GM12874 (cell line): Measurements from ENCODE around the gene EEF2KMT.

Experiments used
- TF ChIP-seq, protein P1 (sequence below): IDR thresholded peaks from 2 replicates; pipeline ENCODE4 v1.5.1; 2011; ENCODE audit warnings: low read depth, mild to moderate bottlenecking, control low read depth, low read length, moderate library complexity; ENCODE audit not compliant: insufficient read depth

The EEF2KMT gene

DNA sequence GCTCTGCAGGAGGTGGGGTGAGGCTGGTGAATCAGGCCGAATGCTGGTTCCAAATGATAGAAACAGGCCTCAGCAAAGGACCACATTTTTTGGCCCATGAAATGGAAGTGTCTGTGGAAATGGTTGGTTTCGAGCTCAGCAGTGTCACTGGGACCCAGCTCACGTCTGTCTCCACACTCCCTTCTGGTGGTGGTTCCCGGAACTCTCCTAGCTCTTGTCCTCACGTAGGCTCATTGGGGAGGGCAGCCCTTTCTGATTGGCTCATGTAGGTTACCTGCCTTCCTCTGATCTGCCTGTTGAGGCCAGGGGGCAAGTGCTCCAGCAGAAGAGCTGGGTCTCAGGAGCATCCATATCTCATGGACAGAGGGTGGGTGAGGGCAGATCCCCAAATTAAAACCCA, 22.0 kb downstream of the EEF2KMT start:
- TF ChIP-seq, protein P1, sequence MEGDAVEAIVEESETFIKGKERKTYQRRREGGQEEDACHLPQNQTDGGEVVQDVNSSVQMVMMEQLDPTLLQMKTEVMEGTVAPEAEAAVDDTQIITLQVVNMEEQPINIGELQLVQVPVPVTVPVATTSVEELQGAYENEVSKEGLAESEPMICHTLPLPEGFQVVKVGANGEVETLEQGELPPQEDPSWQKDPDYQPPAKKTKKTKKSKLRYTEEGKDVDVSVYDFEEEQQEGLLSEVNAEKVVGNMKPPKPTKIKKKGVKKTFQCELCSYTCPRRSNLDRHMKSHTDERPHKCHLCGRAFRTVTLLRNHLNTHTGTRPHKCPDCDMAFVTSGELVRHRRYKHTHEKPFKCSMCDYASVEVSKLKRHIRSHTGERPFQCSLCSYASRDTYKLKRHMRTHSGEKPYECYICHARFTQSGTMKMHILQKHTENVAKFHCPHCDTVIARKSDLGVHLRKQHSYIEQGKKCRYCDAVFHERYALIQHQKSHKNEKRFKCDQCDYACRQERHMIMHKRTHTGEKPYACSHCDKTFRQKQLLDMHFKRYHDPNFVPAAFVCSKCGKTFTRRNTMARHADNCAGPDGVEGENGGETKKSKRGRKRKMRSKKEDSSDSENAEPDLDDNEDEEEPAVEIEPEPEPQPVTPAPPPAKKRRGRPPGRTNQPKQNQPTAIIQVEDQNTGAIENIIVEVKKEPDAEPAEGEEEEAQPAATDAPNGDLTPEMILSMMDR: no peak

DNA sequence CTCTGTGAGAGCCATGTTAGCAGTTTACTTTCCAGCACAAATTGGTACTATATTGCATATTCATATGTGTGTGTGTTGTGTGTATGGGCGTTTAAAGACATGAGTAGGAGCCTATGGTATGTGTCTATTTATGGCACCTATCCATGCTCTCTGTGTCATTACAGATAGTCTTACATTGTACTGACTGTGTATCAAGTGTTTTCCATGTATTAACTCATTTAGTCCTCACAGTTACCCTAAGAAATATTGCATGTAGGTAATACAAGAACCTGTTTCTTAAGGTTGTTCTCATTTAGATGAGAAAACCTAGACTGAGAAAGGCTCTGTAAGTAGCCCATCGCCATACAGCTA, 24.3 kb downstream of the EEF2KMT start:
- TF ChIP-seq, protein P1: no peak

DNA sequence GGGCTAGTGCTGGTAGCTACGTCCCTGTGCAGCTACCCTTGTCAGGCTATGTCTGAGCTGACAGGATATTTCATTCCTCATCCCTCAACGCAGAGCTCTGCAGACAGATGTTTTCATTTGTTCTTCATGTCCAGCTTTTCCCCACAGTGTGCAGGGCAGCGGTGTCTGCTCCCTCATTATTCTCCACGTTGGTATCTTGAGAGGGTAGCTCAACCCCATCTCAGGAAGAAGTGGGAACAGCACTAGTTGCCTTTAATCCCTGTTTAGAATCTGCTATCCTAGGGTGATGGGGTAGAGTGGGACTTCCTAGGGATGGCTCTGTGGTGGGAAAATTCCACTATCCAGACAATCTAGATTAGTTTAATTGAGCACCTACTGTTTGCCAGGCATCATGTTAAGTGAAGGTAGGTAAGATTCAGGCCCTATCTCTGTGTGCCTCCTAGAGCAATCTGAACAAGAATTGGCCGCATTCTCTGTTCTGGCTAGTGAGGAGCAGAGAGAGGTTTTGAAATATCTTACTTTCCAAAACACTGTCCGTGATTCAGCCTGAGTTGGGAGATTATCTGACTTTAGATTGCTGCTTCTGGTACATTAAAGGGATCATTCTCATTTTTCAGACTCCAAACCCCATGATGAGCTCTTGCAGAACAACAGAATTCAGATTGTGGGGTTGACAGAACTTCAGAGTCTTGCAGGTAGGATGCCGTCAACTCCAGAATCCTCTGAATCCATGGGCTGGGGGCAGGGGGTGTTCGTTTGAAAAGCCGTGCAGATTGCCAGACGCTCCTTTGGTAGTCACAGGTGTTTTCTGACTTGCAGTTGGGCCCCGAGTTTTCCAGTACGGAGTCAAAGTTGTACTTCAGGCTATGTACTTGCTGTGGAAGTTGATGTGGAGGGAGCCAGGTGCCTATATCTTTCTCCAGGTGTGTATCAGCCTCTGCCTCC, 25.0 kb downstream of the EEF2KMT start:
- TF ChIP-seq, protein P1: no peak

DNA sequence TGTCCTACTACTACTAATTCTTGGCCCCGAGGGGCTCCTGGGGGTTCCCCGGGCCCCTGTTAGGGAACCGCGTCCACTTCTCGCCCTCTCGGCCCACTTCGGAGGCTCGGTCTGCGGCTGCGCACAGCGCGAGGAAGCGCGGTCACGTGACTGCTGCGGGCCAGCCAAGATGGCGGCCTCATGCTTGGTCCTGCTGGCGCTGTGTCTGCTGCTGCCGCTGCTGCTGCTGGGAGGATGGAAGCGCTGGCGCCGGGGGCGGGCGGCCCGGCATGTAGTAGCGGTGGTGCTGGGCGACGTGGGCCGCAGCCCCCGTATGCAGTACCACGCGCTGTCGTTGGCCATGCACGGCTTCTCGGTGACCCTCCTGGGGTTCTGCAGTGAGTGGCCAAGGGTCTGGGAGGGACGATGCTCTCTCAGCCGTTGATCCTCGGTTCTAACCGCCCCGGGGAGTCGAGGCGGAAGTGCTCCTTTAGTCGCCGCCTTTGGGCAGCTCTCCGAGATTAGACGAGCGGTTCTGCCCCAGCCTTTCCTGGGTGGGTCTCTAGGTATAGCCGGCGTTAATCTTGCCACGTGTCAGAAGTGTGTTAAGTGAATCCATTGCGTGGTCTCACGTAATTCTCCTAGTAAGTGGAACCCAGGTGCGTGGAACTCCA, 25.8 kb downstream of the EEF2KMT start, which contains the start of gene ALG1:
ALG1 (plus strand) TSS at position 163 of the 653 bp plus-strand sequence; CDS start at position 170, 7 bp downstream.
- TF ChIP-seq, protein P1: no peak

DNA sequence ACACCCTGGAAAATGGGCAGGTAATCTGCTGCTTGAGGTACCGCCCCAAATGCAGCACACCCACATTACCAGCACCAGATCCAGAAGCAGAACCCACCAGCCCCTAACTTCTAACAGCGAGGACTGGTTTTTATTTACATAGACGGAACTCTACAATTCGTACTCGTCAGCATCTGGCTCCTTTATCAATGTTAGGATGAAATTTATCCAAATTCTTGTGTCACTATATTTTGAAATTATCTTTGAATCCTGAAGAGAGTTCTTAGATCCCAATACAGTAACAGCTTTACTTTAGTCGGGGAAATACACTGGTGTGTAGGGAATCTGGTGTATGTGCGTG, 26.3 kb downstream of the EEF2KMT start:
- TF ChIP-seq, protein P1: no peak

DNA sequence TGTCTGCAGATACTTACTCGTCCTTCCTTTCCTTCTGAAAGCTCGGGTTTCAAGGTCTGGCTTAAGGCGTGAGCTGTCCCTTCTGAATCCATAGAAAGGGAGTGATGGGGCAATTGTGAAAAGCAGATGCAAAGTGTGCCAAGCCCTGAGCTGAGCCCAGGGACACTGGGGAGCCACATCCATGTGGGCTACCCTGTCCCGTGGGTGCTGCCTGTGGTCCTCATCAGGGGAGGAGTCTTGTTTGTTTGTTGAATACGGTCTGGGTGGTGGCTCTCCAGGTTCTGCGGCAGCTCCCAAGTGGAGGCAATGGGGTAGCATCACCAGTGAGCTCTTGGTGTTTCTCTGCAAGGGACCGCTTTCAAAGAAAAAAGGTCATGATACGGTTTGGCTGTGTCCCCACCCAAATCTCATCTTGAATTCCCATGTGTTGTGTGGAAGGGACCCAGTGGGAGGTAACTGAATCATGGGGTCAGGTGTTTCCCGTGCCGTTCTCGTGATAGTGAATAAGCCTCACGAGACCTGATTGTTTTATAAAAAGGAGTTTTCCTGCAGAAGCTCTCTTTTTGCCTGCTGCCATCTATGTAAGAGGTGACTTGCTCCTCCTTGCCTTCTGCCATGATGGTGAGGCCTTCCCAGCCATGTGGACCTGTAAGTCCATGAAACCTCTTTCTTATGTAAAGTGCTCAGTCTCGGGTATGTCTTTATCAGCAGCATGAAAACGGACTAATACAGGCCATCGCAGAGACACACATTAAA, 27.0 kb downstream of the EEF2KMT start:
- TF ChIP-seq, protein P1: no peak

DNA sequence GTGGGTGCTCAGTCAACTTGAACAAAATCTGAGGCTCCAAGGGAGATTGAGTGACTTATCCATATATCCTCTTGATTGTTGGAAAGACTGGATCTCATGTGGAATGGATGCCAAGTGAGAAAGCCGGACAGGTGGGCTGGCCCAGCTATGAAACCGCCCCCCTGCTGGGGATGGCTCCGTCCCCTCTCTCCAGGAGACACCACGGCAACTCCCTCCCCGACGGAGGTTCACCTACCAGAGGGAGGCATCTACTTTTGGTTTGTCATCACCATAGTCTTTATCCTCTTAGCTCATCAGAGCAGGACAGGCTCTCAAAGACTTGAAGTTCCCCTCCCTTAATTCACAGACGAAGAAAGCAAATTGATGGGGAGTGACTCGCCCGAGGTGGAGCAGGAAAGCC, 27.7 kb downstream of the EEF2KMT start:
- TF ChIP-seq, protein P1: no peak
